AG09309 (cell line): ENCODE measurements around the gene ARSD.
"Not testable (repeated sequence)": the region's sequence is repeated elsewhere in the genome, so short reads cannot be mapped to it uniquely, and the experiment has no call there.

Source experiments
- DNase-seq: peaks from one replicate; pipeline ENCODE4 v3.0.0-alpha.2; 2010; ENCODE audit warnings: low read depth
- H3K4me3 ChIP-seq: 2 replicates; pipeline ENCODE4 v1.5.1; 2011; ENCODE audit warnings: mild to moderate bottlenecking, low read depth, low read length, moderate library complexity; ENCODE audit not compliant: control insufficient read depth
- TF ChIP-seq, protein P1 (sequence below): IDR thresholded peaks from 2 replicates; pipeline ENCODE4 v1.5.1; 2011; ENCODE audit warnings: mild to moderate bottlenecking, low read depth, low read length, inconsistent platforms; ENCODE audit not compliant: insufficient read depth, control insufficient read depth; ENCODE audit errors: missing control alignments

ARSD gene

DNA sequence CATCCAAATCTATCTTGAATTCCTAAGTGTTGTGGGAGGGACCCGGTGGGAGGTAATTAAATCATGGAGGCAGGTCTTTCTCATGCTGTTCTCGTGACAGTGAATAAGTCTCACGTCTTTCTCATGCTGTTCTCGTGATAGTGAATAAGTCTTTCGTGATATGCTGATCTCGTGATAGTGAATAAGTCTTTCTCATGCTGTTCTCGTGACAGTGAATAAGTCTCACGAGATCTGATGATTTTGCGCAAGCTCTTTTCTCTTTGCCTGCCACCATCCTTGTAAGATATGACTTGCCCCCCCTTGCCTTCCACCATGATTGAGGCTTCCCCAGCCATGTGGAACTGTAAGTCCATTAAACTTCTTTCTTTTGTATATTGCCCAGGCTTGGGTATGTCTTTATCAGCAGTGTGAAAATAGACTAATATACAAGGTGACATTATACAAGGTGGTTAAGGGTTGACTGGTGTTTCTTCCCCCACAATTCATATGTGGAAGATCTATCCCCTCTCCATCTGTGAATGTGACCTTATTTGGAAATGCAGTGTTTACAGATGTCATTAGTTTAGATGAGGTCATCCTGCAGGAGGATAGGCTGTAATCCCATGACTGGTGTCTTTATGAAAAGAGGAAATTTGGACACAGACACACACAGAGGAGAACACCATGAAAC is 27.6 kb downstream of the ARSD start:
- no peak overlapping the region for H3K4me3 ChIP-seq
- TF ChIP-seq, protein P1, sequence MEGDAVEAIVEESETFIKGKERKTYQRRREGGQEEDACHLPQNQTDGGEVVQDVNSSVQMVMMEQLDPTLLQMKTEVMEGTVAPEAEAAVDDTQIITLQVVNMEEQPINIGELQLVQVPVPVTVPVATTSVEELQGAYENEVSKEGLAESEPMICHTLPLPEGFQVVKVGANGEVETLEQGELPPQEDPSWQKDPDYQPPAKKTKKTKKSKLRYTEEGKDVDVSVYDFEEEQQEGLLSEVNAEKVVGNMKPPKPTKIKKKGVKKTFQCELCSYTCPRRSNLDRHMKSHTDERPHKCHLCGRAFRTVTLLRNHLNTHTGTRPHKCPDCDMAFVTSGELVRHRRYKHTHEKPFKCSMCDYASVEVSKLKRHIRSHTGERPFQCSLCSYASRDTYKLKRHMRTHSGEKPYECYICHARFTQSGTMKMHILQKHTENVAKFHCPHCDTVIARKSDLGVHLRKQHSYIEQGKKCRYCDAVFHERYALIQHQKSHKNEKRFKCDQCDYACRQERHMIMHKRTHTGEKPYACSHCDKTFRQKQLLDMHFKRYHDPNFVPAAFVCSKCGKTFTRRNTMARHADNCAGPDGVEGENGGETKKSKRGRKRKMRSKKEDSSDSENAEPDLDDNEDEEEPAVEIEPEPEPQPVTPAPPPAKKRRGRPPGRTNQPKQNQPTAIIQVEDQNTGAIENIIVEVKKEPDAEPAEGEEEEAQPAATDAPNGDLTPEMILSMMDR, result no peak
- no peak for DNase-seq

DNA sequence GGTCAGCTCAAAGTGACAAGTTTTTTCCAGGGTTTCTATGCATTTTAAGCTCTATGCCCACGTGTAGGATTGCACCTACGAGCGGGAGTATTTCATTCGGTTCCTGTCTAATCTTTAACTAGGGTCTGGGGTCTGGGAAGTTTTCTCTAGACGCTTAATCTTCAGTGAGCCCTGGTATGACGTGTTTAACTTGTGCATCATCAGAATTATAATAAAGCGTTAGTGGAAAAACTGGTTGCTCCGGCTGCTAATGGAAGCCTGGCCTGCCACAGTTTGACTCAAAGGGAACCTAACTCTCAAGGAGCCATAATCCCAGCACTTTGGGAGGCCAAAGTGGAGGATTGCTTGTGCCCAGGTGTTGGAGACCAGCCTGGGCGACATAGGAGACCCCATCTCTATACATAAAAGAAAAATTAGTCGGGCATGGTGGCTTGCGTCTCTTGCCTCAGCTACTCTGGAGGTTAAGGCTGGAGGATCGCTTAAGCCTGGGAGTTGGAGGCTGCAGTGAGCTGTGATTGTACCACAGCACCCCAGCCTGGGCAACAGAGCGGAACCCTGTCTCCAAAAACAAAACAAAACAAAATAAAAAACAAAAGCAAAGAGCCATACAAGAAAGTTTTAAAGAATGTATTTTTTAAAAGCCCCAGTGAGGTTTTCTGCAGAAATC is 30.2 kb downstream of the ARSD start:
- H3K4me3 ChIP-seq, result no peak overlapping the region
- TF ChIP-seq, protein P1, result no peak
- no peak for DNase-seq

DNA sequence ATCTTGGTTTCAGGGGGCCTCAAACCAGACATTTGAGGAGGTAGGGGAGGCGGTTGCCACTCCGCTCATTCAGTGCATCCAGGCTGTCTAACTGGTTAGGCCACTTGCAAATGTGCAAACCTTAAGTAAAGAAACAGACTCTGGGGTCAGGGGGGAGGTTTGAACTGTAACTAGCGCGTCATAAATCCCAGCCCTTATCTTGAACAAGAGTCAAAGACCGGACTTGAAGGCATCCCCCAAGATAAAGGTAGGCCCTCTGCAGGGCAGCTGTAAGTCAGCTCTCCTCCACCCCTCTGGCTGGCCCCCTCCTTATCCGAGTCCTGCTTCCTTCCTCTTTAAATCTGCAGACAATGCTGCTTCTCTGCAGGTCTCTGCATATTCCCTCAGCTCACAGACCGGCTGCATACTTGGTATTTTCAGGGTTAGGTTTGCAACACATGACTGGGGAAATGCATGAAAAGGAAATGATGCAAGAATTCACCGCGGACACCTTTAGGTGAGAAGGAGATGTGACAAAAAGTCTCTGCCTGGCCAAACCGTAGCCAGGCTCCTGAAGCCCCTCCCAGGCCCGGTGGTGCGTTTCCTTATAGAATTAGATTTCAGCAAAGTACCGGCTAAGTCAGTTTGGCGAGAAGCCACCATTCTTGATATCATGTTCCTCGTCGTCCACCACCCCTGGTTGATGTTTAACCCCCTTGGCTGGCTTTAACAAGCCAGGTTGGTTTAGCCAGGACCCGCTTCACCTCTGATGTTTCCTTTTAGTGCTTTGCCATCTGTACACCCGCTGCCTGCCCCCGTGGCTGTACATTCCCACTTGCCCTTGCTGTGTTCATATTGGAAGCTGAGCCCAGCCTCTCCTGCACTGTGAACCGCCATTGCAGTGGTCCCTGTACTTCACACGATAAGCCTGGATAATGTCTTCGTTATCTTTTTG is 31.2 kb downstream of the ARSD start:
- H3K4me3 ChIP-seq, DNase-seq: not testable (repeated sequence)

DNA sequence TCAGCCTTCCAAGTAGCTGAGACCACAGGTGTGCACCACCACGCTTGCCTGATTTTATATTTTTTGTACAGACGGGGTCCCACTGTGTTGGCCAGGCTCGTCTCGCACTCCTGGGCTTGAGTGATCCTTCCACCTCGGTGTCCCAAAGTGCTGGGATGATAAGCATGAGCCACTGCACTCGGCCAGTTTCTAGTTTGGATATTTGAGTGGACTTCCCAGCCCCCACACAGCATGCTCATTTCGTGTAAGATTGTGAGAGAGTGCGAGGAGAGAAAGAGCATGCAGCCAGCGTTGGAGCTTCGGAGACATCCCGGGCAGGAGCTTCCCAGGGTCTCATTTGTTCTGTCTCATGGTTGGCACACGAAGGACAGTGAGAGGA is 31.8 kb downstream of the ARSD start:
- TF ChIP-seq, protein P1, result no peak
- H3K4me3 ChIP-seq, result no peak overlapping the region
- no peak for DNase-seq

DNA sequence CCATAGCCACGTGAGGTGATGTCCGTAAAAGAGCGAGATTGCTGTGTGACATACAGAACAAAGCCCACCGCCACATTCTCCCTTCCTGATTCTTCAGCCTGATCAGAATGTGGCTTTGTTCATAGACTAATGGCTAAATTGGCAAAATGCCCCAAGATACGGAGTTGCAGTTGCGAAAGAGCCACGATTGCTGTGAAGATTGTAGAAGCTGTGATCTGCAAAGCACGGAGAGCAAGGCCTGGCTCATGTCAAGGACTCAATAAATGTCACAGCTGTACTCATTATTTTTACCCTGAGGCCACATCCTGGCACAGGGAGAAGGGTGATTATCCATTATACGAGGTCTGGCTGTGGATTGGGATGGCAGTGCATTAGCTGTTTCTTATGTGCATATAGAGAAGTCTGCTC is 34.2 kb downstream of the ARSD start:
- no peak overlapping the region for H3K4me3 ChIP-seq
- peak; percentile 13 for DNase-seq
- TF ChIP-seq, protein P1, result no peak

DNA sequence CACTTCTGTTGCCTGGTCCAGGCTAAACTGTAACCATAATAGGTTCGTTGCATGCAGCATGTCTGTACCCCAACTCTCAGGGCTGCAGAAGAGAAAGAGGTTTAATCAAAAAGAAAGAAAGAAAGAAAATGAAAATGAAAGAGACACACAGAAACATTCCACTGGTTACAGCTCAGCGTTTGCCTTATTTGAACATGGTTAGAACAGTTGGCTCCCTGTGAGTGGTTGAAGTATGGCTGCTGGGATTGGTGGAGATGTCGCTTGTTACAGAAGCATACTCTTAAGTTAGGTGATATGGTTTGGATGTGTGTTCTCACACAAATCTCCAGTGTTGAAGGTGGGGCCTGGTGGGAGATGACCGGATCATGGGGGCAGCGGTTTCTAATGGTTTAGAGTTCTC is 36.3 kb downstream of the ARSD start:
- DNase-seq, result no peak

DNA sequence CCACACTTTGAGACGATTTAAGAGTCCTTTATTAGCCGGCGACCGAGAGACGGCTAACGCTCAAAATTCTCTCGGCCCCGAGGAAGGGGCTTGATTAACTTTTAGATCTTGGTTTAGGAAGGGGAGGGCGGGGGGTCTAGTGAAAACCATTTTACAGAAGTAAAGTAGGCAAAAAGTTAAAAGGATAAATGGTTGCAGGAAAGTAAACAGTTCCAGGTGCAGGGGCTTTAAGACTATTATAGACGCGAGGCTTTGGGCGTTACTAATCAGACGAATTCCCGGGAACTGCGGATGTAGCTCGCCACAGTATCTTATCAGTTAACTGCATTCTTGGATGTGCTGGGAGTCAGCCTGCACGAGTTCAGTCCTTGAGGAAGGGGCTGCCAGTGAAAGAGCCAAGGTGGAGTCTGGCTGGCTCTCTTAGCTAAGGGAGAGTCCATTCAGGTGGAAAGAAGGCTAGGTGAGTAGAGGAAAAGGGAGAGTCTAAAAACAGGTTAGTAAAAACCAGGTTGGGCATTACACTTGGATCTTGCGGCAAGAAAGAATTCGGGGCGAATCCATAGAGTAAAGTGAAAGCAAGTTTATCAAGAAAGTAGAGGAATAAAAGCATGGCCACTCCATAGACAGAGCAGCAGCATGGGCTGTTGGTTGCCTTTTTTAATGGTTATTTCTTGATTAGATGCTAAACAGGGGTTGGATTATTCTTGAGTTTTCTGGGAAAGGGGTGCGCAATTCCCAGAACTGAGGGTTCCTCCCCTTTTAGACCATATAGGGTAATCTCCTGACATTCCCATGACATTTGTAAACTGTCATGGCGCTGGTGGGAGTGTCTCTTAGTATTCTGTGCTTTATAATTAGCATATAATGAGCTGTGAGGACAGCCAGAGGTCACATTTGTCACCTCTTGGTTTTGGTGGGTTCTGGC is 38.3 kb downstream of the ARSD start:
- DNase-seq, H3K4me3 ChIP-seq: not testable (repeated sequence)

More for the DNA sequence above, 36.3 kb downstream of the ARSD start:
- no peak overlapping the region for H3K4me3 ChIP-seq
- TF ChIP-seq, protein P1, result no peak
